ENCODE data around the gene SHFL.
A peak's percentile ranks its signal among the peaks of the same experiment; 100 is the strongest.

Gene SHFL

GRCh38 chr19:10085641-10086590 is at the start of gene SHFL:
Gene SHFL (plus strand): TSS chr19:10086317. CDS start chr19:10086428, 111 bp downstream.
- Histone ChIP-seq H3K4me1 (ENCODE audit: control insufficient read depth in 5 of 5, insufficient read depth in 5 of 5, low read length in 5 of 5) (peaks cover 0 to 17% (median 16%) of the 10 kb centered on the region in 5 donors), H3K27ac (ENCODE audit: low read depth, low read length) (peak within 1 kb of the TSS; percentile 70), H3K27me3 (ENCODE audit: control insufficient read depth in 5 of 5, insufficient read depth in 4 of 5, low read length in 5 of 5) (peaks cover 0 to 3% (median 0%) of the 10 kb centered on the region in 5 donors), H3K9me3 (ENCODE audit: control insufficient read depth in 5 of 5, low read length in 5 of 5) (peaks cover 0 to 2% (median 0%) of the 10 kb centered on the region in 5 donors), H3K9ac (ENCODE audit: low read length in 5 of 5) (peak within 1 kb of the TSS in 4 of 5 donors; percentile 82 to 90 (median 86)), H3K4me3 (ENCODE audit: low read depth in 1 of 5, low read length in 5 of 5) (peak within 1 kb of the TSS; percentile 66 to 91 (median 87)), H3K36me3 (ENCODE audit: control insufficient read depth in 5 of 5, insufficient read depth in 5 of 5, low read length in 5 of 5) (peaks cover 0 to 16% (median 14%) of the 10 kb centered on the region in 5 donors)

GRCh38 chr19:10036601-10037071 is 49.5 kb upstream of the SHFL start:
- Histone ChIP-seq H3K27me3 (ENCODE audit: control insufficient read depth in 5 of 5, insufficient read depth in 4 of 5, low read length in 5 of 5) (peaks cover 0 to 30% (median 14%) of the 10 kb centered on the region in 5 donors), H3K4me3 (ENCODE audit: low read depth in 1 of 5, low read length in 5 of 5) (no peak overlapping the region), H3K4me1 (ENCODE audit: control insufficient read depth in 5 of 5, insufficient read depth in 5 of 5, low read length in 5 of 5) (peaks cover 0 to 6% (median 4%) of the 10 kb centered on the region in 5 donors), H3K9ac (ENCODE audit: low read length in 5 of 5) (no peak overlapping the region), H3K36me3 (ENCODE audit: control insufficient read depth in 5 of 5, insufficient read depth in 5 of 5, low read length in 5 of 5) (no peaks in the 10 kb centered on the region), H3K9me3 (ENCODE audit: control insufficient read depth in 5 of 5, low read length in 5 of 5) (peaks cover 0 to 14% (median 8%) of the 10 kb centered on the region in 5 donors), H3K27ac (ENCODE audit: low read depth, low read length) (no peak overlapping the region)

DNA sequence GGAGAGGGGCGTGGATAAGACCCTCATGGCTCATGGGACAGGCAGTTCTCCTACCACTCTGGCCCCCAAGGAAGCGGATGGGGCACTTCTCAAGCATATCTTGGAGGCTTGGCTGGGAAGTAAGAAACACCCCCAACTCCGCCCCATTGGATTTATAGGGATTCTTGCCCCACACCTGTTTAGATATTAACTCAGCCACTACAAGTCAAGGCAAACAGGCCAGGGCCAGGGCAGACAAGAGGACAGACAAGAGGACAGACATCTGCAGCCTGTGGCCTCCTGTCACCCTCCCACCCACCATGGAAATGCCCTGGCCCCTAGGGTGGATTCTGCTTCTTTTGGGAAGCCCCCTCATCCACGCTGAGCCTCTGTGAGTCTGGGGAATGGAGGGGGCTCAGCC is 48.8 kb upstream of the SHFL start:
- H3K9ac ChIP-seq (ENCODE audit: low read length in 5 of 5), result no peak overlapping the region
- no peak overlapping the region for H3K27ac ChIP-seq (ENCODE audit: low read depth, low read length)
- peaks cover 0 to 6% (median 4%) of the 10 kb centered on the region in 5 donors for H3K4me1 ChIP-seq (ENCODE audit: control insufficient read depth in 5 of 5, insufficient read depth in 5 of 5, low read length in 5 of 5)
- H3K27me3 ChIP-seq (ENCODE audit: control insufficient read depth in 5 of 5, insufficient read depth in 4 of 5, low read length in 5 of 5), result peaks cover 0 to 26% (median 10%) of the 10 kb centered on the region in 5 donors
- H3K4me3 ChIP-seq (ENCODE audit: low read depth in 1 of 5, low read length in 5 of 5), result no peak overlapping the region
- no peaks in the 10 kb centered on the region for H3K36me3 ChIP-seq (ENCODE audit: control insufficient read depth in 5 of 5, insufficient read depth in 5 of 5, low read length in 5 of 5)
- peaks cover under 1 to 21% (median 15%) of the 10 kb centered on the region in 5 donors for H3K9me3 ChIP-seq (ENCODE audit: control insufficient read depth in 5 of 5, low read length in 5 of 5)

DNA sequence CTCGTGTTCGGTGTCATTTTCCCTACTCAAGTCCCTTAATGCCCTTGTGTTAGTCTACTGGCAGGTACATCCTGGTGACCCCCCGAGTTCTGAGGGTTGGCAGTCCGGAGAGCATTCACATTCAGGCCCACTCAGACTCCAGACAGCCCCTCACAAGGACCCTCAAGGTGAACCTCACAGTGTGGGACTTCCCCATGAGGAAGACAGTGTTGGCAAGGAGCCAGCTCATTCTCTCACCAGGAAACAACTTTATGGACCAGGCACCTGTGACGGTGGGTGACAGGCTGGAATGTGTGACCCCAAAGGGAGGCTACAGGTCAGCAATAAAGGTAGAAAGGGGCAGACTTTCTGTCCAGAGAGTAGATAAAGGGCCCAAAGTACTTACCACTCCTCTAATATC is 48.3 kb upstream of the SHFL start:
- Histone ChIP-seq H3K9ac (ENCODE audit: low read length in 5 of 5) (no peak overlapping the region), H3K4me1 (ENCODE audit: control insufficient read depth in 5 of 5, insufficient read depth in 5 of 5, low read length in 5 of 5) (peaks cover 0 to 6% (median 4%) of the 10 kb centered on the region in 5 donors), H3K27me3 (ENCODE audit: control insufficient read depth in 5 of 5, insufficient read depth in 4 of 5, low read length in 5 of 5) (peaks cover 0 to 26% (median 7%) of the 10 kb centered on the region in 5 donors), H3K27ac (ENCODE audit: low read depth, low read length) (no peak overlapping the region), H3K36me3 (ENCODE audit: control insufficient read depth in 5 of 5, insufficient read depth in 5 of 5, low read length in 5 of 5) (no peaks in the 10 kb centered on the region), H3K4me3 (ENCODE audit: low read depth in 1 of 5, low read length in 5 of 5) (no peak overlapping the region), H3K9me3 (ENCODE audit: control insufficient read depth in 5 of 5, low read length in 5 of 5) (peaks cover 4 to 25% (median 20%) of the 10 kb centered on the region in 5 donors)

GRCh38 chr19:10043286-10043927 is 42.7 kb upstream of the SHFL start:
- no peak overlapping the region for H3K9ac ChIP-seq (ENCODE audit: low read length in 5 of 5)
- no peaks in the 10 kb centered on the region for H3K36me3 ChIP-seq (ENCODE audit: control insufficient read depth in 5 of 5, insufficient read depth in 5 of 5, low read length in 5 of 5)
- no peak overlapping the region for H3K27ac ChIP-seq (ENCODE audit: low read depth, low read length)
- no peaks in the 10 kb centered on the region for H3K4me1 ChIP-seq (ENCODE audit: control insufficient read depth in 5 of 5, insufficient read depth in 5 of 5, low read length in 5 of 5)
- peaks cover 0 to 24% (median 4%) of the 10 kb centered on the region in 5 donors for H3K27me3 ChIP-seq (ENCODE audit: control insufficient read depth in 5 of 5, insufficient read depth in 4 of 5, low read length in 5 of 5)
- peaks cover 24 to 52% (median 48%) of the 10 kb centered on the region in 5 donors for H3K9me3 ChIP-seq (ENCODE audit: control insufficient read depth in 5 of 5, low read length in 5 of 5)
- H3K4me3 ChIP-seq (ENCODE audit: low read depth in 1 of 5, low read length in 5 of 5), result peak overlapping the region in 3 of 5 donors; percentile 8 to 38 (median 36)

DNA sequence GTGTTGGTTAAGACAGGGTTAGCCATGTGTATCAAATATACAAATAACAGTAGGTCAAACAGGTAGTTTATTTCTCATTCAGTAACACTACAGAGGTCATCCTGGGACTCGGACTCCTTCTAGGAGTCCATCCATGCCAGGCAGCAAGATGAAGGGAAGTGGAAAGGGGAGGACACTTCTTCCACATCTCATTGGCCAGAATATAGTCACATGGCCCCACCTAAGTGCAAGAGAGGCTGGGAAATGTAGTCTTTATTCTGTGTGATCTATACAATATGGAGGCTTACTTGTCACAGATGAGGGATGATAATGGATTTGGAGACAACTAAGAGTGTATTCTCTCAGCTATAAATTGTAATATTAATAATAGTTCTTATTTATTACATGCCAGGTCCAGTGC is 41.7 kb upstream of the SHFL start:
- peaks cover 0 to 18% (median 4%) of the 10 kb centered on the region in 5 donors for H3K27me3 ChIP-seq (ENCODE audit: control insufficient read depth in 5 of 5, insufficient read depth in 4 of 5, low read length in 5 of 5)
- H3K4me1 ChIP-seq (ENCODE audit: control insufficient read depth in 5 of 5, insufficient read depth in 5 of 5, low read length in 5 of 5), result no peaks in the 10 kb centered on the region
- H3K4me3 ChIP-seq (ENCODE audit: low read depth in 1 of 5, low read length in 5 of 5), result peak overlapping the region in 3 of 5 donors; percentile 8 to 26 (median 13)
- H3K27ac ChIP-seq (ENCODE audit: low read depth, low read length), result no peak overlapping the region
- no peak overlapping the region for H3K9ac ChIP-seq (ENCODE audit: low read length in 5 of 5)
- H3K36me3 ChIP-seq (ENCODE audit: control insufficient read depth in 5 of 5, insufficient read depth in 5 of 5, low read length in 5 of 5), result no peaks in the 10 kb centered on the region
- H3K9me3 ChIP-seq (ENCODE audit: control insufficient read depth in 5 of 5, low read length in 5 of 5), result peaks cover 24 to 52% (median 48%) of the 10 kb centered on the region in 5 donors

- H3K9me3 ChIP-seq (ENCODE audit: control insufficient read depth in 5 of 5, low read length in 5 of 5), result peaks cover 24 to 50% (median 48%) of the 10 kb centered on the region in 5 donors
- no peak overlapping the region for H3K9ac ChIP-seq (ENCODE audit: low read length in 5 of 5)
- no peak overlapping the region for H3K27ac ChIP-seq (ENCODE audit: low read depth, low read length)
- H3K4me1 ChIP-seq (ENCODE audit: control insufficient read depth in 5 of 5, insufficient read depth in 5 of 5, low read length in 5 of 5), result no peaks in the 10 kb centered on the region
- H3K27me3 ChIP-seq (ENCODE audit: control insufficient read depth in 5 of 5, insufficient read depth in 4 of 5, low read length in 5 of 5), result peaks cover 0 to 16% (median 4%) of the 10 kb centered on the region in 5 donors
- no peak overlapping the region for H3K4me3 ChIP-seq (ENCODE audit: low read depth in 1 of 5, low read length in 5 of 5)
- no peaks in the 10 kb centered on the region for H3K36me3 ChIP-seq (ENCODE audit: control insufficient read depth in 5 of 5, insufficient read depth in 5 of 5, low read length in 5 of 5)
These were observed 40.7 kb upstream of the SHFL start for GRCh38 chr19:10045371-10045770.

GRCh38 chr19:10049626-10050025 is 36.5 kb upstream of the SHFL start:
- H3K36me3 ChIP-seq (ENCODE audit: control insufficient read depth in 5 of 5, insufficient read depth in 5 of 5, low read length in 5 of 5), result no peaks in the 10 kb centered on the region
- no peak overlapping the region for H3K4me3 ChIP-seq (ENCODE audit: low read depth in 1 of 5, low read length in 5 of 5)
- no peak overlapping the region for H3K27ac ChIP-seq (ENCODE audit: low read depth, low read length)
- peaks cover 3 to 11% (median 4%) of the 10 kb centered on the region in 5 donors for H3K27me3 ChIP-seq (ENCODE audit: control insufficient read depth in 5 of 5, insufficient read depth in 4 of 5, low read length in 5 of 5)
- H3K4me1 ChIP-seq (ENCODE audit: control insufficient read depth in 5 of 5, insufficient read depth in 5 of 5, low read length in 5 of 5), result no peaks in the 10 kb centered on the region
- H3K9ac ChIP-seq (ENCODE audit: low read length in 5 of 5), result no peak overlapping the region
- peaks cover 5 to 15% (median 9%) of the 10 kb centered on the region in 5 donors for H3K9me3 ChIP-seq (ENCODE audit: control insufficient read depth in 5 of 5, low read length in 5 of 5)

DNA sequence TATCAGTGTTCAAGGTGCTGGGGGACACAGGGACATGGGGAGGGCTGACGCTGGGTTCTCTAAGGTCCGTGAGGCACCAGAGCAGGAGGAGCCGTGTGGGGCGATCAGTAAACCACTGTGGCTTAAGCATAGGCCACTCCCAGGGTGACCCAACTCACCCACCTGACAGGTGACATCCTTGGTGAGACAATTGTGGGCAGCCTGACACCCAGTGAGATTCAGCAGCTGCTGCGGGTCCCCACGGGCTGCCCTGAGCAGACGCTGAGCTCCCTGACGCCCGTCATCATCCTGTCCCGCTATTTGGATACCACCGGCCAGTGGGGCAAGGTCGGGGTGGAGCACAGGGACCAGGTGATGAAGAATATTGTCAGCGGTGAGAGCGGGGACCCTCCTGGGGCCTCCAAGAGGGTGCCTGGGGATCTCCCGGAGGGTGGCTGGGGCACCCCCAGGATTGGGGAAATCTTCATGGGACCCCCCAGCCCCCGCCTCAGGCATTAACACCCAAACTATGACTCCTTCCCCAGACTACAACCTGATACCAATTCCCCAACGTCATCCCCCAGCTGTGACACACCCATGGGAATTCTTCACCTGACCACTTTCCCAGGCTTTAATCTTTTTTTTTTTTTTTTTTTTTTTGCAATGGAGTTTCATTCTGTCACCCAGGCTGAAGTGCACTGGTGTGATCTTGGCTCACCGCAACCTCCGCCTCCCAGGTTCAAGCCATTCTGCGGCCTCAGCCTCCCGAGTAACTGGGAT is 33.3 kb upstream of the SHFL start:
- peaks cover 0 to 8% (median 4%) of the 10 kb centered on the region in 5 donors for H3K27me3 ChIP-seq (ENCODE audit: control insufficient read depth in 5 of 5, insufficient read depth in 4 of 5, low read length in 5 of 5)
- no peaks in the 10 kb centered on the region for H3K36me3 ChIP-seq (ENCODE audit: control insufficient read depth in 5 of 5, insufficient read depth in 5 of 5, low read length in 5 of 5)
- H3K27ac ChIP-seq (ENCODE audit: low read depth, low read length), result no peak overlapping the region
- H3K4me3 ChIP-seq (ENCODE audit: low read depth in 1 of 5, low read length in 5 of 5), result no peak overlapping the region
- H3K9ac ChIP-seq (ENCODE audit: low read length in 5 of 5), result no peak overlapping the region
- no peaks in the 10 kb centered on the region for H3K9me3 ChIP-seq (ENCODE audit: control insufficient read depth in 5 of 5, low read length in 5 of 5)
- no peaks in the 10 kb centered on the region for H3K4me1 ChIP-seq (ENCODE audit: control insufficient read depth in 5 of 5, insufficient read depth in 5 of 5, low read length in 5 of 5)

Measured in subcutaneous abdominal adipose tissue (tissue), 5 donors.